ENCODE results near the gene TAS2R40. TPM values are rescaled to one million over a fixed set of nuclear protein-coding genes. Genes with fewer than 3 reads are reported as not detected.

TAS2R40 gene
- polyA plus RNA-seq, 1 of the 3 experiments (the other 2 are of a cell fraction), result not detected

DNA sequence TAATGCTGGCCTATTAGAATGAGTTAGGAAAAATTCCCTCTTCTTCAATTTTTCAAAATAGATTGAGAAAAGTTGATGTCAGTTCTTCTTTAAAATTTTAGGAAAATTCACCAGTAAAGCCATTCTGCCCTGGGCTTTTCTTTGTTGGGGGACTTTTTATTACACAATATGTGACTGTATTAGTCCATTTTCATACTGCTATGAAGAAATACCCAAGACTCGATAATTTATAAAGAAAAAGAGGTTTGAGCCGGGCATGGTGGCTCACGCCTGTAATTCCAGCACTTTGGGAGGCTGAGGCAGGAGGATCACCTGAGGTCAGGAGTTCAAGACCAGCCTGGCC, 12.7 kb downstream of the TAS2R40 start:
- Histone ChIP-seq H3K9ac (no peak overlapping the region), H3K9me2 (no peaks in the 10 kb centered on the region), H4K20me1 (ENCODE audit: insufficient read depth) (no peaks in the 10 kb centered on the region), H3K27me3 (ENCODE audit: insufficient read depth) (no peaks in the 10 kb centered on the region), H2AFZ (ENCODE audit: low read depth) (no peak overlapping the region), H3K79me2 (ENCODE audit: insufficient read depth) (no peaks in the 10 kb centered on the region), H3K4me3 (ENCODE audit: low read depth in 2 of 2, low read length in 1 of 2) (no peak overlapping the region), H3K4me1 (ENCODE audit: control insufficient read depth in 1 of 2, insufficient read depth in 2 of 2, low read depth in 1 of 2, low read length in 1 of 2) (peaks cover under 1% of the 10 kb centered on the region in 2 experiments; a peak in 2 of 4 replicates), H3K27ac (ENCODE audit: low read depth in 2 of 2, low read length in 1 of 2) (no peak overlapping the region), H3K36me3 (replicated peaks in 1 of 2; ENCODE audit: control insufficient read depth in 1 of 2, insufficient read depth in 2 of 2, low read length in 1 of 2) (no peaks in the 10 kb centered on the region), H3K9me3 (peaks cover 35% of the 10 kb centered on the region), H3K4me2 (no peak overlapping the region), H3F3A (replicated peaks; ENCODE audit: insufficient read depth) (no peaks in the 10 kb centered on the region)
- 4% methylated on average over 3 of the region's 3 CpGs for WGBS (ENCODE audit: low lambda C conversion rate)
- DNase-seq, result no peak
- TF ChIP-seq TCF12 (IDR thresholded peaks at IDR 0.05) (no peak), JUND (IDR thresholded peaks at IDR 0.05) (no peak), FOSL2 (IDR thresholded peaks at IDR 0.05; ENCODE audit: borderline replicate concordance, low read depth) (no peak), GABPA (IDR thresholded peaks at IDR 0.05; ENCODE audit: low read depth) (no peak), RAD21 (IDR thresholded peaks at IDR 0.05; ENCODE audit: low read length) (no peak), RCOR1 (IDR thresholded peaks at IDR 0.05; ENCODE audit: low read length) (no peak)
- TF ChIP-seq, protein P1, sequence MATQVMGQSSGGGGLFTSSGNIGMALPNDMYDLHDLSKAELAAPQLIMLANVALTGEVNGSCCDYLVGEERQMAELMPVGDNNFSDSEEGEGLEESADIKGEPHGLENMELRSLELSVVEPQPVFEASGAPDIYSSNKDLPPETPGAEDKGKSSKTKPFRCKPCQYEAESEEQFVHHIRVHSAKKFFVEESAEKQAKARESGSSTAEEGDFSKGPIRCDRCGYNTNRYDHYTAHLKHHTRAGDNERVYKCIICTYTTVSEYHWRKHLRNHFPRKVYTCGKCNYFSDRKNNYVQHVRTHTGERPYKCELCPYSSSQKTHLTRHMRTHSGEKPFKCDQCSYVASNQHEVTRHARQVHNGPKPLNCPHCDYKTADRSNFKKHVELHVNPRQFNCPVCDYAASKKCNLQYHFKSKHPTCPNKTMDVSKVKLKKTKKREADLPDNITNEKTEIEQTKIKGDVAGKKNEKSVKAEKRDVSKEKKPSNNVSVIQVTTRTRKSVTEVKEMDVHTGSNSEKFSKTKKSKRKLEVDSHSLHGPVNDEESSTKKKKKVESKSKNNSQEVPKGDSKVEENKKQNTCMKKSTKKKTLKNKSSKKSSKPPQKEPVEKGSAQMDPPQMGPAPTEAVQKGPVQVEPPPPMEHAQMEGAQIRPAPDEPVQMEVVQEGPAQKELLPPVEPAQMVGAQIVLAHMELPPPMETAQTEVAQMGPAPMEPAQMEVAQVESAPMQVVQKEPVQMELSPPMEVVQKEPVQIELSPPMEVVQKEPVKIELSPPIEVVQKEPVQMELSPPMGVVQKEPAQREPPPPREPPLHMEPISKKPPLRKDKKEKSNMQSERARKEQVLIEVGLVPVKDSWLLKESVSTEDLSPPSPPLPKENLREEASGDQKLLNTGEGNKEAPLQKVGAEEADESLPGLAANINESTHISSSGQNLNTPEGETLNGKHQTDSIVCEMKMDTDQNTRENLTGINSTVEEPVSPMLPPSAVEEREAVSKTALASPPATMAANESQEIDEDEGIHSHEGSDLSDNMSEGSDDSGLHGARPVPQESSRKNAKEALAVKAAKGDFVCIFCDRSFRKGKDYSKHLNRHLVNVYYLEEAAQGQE (IDR thresholded peaks at IDR 0.05; ENCODE audit: low read depth, low read length), result no peak
- CTCF ChIA-PET, result interaction anchor here (0.6 kb wide), 1 partner anchor 46 kb away, joined by 3 read pairs; no protein-coding TSS in a partner anchor
- POLR2A ChIA-PET, result no interaction called here

DNA sequence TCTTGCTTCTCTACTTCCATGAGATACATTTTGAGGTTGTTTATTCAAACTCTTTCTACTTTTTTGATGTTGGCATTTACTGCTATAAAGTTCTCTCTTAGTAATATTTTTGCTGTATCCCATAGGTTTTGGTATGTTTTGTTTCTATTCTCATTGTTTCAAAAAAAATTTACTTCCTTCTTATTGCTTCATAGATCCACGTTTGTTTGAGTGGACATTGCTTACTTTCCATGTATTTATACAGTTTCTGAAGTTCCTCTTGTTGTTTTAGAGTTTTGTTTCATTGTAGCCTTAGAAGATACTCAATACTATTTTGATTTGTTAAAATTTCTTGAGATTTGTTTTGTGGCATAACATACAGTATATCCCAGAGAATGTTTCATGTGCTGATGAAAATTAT, 13.7 kb downstream of the TAS2R40 start:
- TF ChIP-seq RXRA (IDR thresholded peaks at IDR 0.05; ENCODE audit: borderline replicate concordance, low read depth) (no peak), FOXJ3 (CRISPR knock-in tag; IDR thresholded peaks at IDR 0.05) (no peak), RCOR1 (IDR thresholded peaks at IDR 0.05; ENCODE audit: low read length) (no peak), FOXM1 (IDR thresholded peaks at IDR 0.05; ENCODE audit: low read depth) (no peak), USF2 (IDR thresholded peaks at IDR 0.05; ENCODE audit: borderline replicate concordance, low read depth, low read length) (no peak), EZH2phosphoT487 (IDR thresholded peaks at IDR 0.05; ENCODE audit: borderline replicate concordance, low read depth) (no peak), NFIC (IDR thresholded peaks at IDR 0.05; ENCODE audit: borderline replicate concordance) (no peak), GATA2 (CRISPR knock-in tag; IDR thresholded peaks at IDR 0.05) (no peak), SMC3 (IDR thresholded peaks at IDR 0.05; ENCODE audit: low read depth, low read length) (no peak), MEF2A (IDR thresholded peaks at IDR 0.05; ENCODE audit: borderline replicate concordance, low read depth) (no peak), POLR2AphosphoS5 (IDR thresholded peaks at IDR 0.05; ENCODE audit: low read depth, low read length) (no peak)
- ChIA-PET POLR2A (no interaction called here), CTCF (interaction anchor here (1.7 kb wide), 1 partner anchor 21 kb away, joined by 8 read pairs; no protein-coding TSS in a partner anchor)
- Histone ChIP-seq H3K9ac (no peak overlapping the region), H3K27ac (ENCODE audit: low read depth in 2 of 2, low read length in 1 of 2) (no peak overlapping the region), H3K9me3 (peaks cover 35% of the 10 kb centered on the region), H3K9me2 (no peaks in the 10 kb centered on the region), H3K4me2 (no peak overlapping the region), H3K27me3 (ENCODE audit: insufficient read depth) (no peaks in the 10 kb centered on the region), H3K36me3 (replicated peaks in 1 of 2; ENCODE audit: control insufficient read depth in 1 of 2, insufficient read depth in 2 of 2, low read length in 1 of 2) (no peaks in the 10 kb centered on the region), H3K4me1 (ENCODE audit: control insufficient read depth in 1 of 2, insufficient read depth in 2 of 2, low read depth in 1 of 2, low read length in 1 of 2) (no peaks in the 10 kb centered on the region), H3F3A (replicated peaks; ENCODE audit: insufficient read depth) (no peaks in the 10 kb centered on the region), H2AFZ (ENCODE audit: low read depth) (no peak overlapping the region), H3K79me2 (ENCODE audit: insufficient read depth) (no peaks in the 10 kb centered on the region), H3K4me3 (ENCODE audit: low read depth in 2 of 2, low read length in 1 of 2) (no peak overlapping the region), H4K20me1 (ENCODE audit: insufficient read depth) (no peaks in the 10 kb centered on the region)
- DNase-seq, result no peak
- 0% methylated on average over 1 of the region's 1 CpG for WGBS (ENCODE audit: low lambda C conversion rate)

All from SK-N-SH (cell line).